ENCODE results near the gene CACNA2D2. TPM values are rescaled to one million over a fixed set of nuclear protein-coding genes. Genes with fewer than 3 reads are reported as not detected.
A peak's percentile ranks its signal among the peaks of the same experiment; 100 is the strongest.

CACNA2D2 gene
- total RNA-seq, 2 donors from 2014 or later = 5.6 to 9.1 TPM

GRCh38 chr3:50322386-50323091, 180.9 kb downstream of the CACNA2D2 start, which contains the start of gene HYAL2:
TSS of gene HYAL2 (minus strand) at chr3:50322745. CDS start at chr3:50320489, 2,256 bp downstream.
- TF ChIP-seq POLR2AphosphoS5 (IDR thresholded peaks at IDR 0.05) = no peak
- no peak for TF ChIP-seq POLR2A (IDR thresholded peaks at IDR 0.05)
- no peak for TF ChIP-seq CTCF (IDR thresholded peaks at IDR 0.05)
- 31% methylated on average over 31 of the region's 31 CpGs for WGBS
- peaks cover 26% of the 10 kb centered on the region for H3K4me1 ChIP-seq (replicated peaks)
- no peaks in the 10 kb centered on the region for H3K9me3 ChIP-seq
- H3K27me3 ChIP-seq (replicated peaks; ENCODE audit: insufficient read depth) = no peaks in the 10 kb centered on the region
- H3K27ac ChIP-seq = peak within 1 kb of the TSS; percentile 88 to 95
- no peaks in the 10 kb centered on the region for H3K36me3 ChIP-seq
- peak within 1 kb of the TSS; percentile 48 to 68 for H3K4me3 ChIP-seq
- DNase-seq (ENCODE audit: low spot score) = no peak
- intact Hi-C loops (cut with DNase I) = loop anchor here (2.0 to 5.0 kb wide), 2 partner anchors 62 to 85 kb away; partner anchors contain the start of gene GNAI2

- no peaks in the 10 kb centered on the region for H3K36me3 ChIP-seq
- H3K4me3 ChIP-seq = peak overlapping the region; percentile 48 to 68
- no peak for TF ChIP-seq CTCF (IDR thresholded peaks at IDR 0.05)
- no peak for TF ChIP-seq POLR2A (IDR thresholded peaks at IDR 0.05)
- no peak for TF ChIP-seq POLR2AphosphoS5 (IDR thresholded peaks at IDR 0.05)
- no peaks in the 10 kb centered on the region for H3K27me3 ChIP-seq (replicated peaks; ENCODE audit: insufficient read depth)
- no peak for DNase-seq (ENCODE audit: low spot score)
- intact Hi-C loops (cut with DNase I) = loop anchor here (2.0 to 5.0 kb wide), 2 partner anchors 61 to 85 kb away; partner anchors contain the start of gene GNAI2
- peaks cover 26% of the 10 kb centered on the region for H3K4me1 ChIP-seq (replicated peaks)
- no peaks in the 10 kb centered on the region for H3K9me3 ChIP-seq
- 20% methylated on average over 9 of the region's 14 CpGs for WGBS
- H3K27ac ChIP-seq = peak overlapping the region; percentile 88 to 95
Observed at GRCh38 chr3:50322115-50322385, 181.4 kb downstream of the CACNA2D2 start.

- peak; percentile 84 for DNase-seq (ENCODE audit: low spot score)
- intact Hi-C loops (cut with DNase I) = loop anchor here (2.0 to 5.0 kb wide), 2 partner anchors 61 to 84 kb away; partner anchors contain the start of gene GNAI2
- H3K27ac ChIP-seq = peak overlapping the region; percentile 88 to 95
- no peaks in the 10 kb centered on the region for H3K36me3 ChIP-seq
- WGBS = 2% methylated on average over 45 of the region's 59 CpGs
- no peaks in the 10 kb centered on the region for H3K9me3 ChIP-seq
- H3K4me3 ChIP-seq = peak overlapping the region; percentile 48 to 68
- peak in 2 of 4 experiments; percentile 21 to 66 for TF ChIP-seq CTCF (IDR thresholded peaks at IDR 0.05)
- TF ChIP-seq POLR2A (IDR thresholded peaks at IDR 0.05) = no peak
- peak; percentile 73 for TF ChIP-seq POLR2AphosphoS5 (IDR thresholded peaks at IDR 0.05)
- peaks cover 27% of the 10 kb centered on the region for H3K4me1 ChIP-seq (replicated peaks)
- H3K27me3 ChIP-seq (replicated peaks; ENCODE audit: insufficient read depth) = no peaks in the 10 kb centered on the region
Observed at GRCh38 chr3:50321336-50322114, 181.9 kb downstream of the CACNA2D2 start.

GRCh38 chr3:50320853-50321335, 182.5 kb downstream of the CACNA2D2 start:
- peaks cover 27% of the 10 kb centered on the region for H3K4me1 ChIP-seq (replicated peaks)
- no peaks in the 10 kb centered on the region for H3K27me3 ChIP-seq (replicated peaks; ENCODE audit: insufficient read depth)
- WGBS = under 1% methylated on average over 15 of the region's 45 CpGs
- peak; percentile 86 for TF ChIP-seq POLR2A (IDR thresholded peaks at IDR 0.05)
- TF ChIP-seq POLR2AphosphoS5 (IDR thresholded peaks at IDR 0.05) = no peak
- TF ChIP-seq CTCF (IDR thresholded peaks at IDR 0.05) = peak in 1 of 4 experiments; percentile 22
- intact Hi-C loops (cut with DNase I) = loop anchor here (5.0 kb wide), 1 partner anchor 84 kb away; the partner anchor contains the start of gene GNAI2
- no peaks in the 10 kb centered on the region for H3K9me3 ChIP-seq
- H3K27ac ChIP-seq = peak overlapping the region; percentile 88 to 95
- peak; percentile 82 for DNase-seq (ENCODE audit: low spot score)
- H3K36me3 ChIP-seq = no peaks in the 10 kb centered on the region
- peak overlapping the region; percentile 48 to 68 for H3K4me3 ChIP-seq

Data from prostate gland (tissue), 2 donors.